Neutrophil (primary cell): ENCODE measurements around the gene RABGAP1L.

Experiments
- H3K27ac ChIP-seq: fragments of 200-600 bp; sonication (generic); 2 replicates; pipeline ENCODE4 v1.5.1; 2016; ENCODE audit warnings: mild to moderate bottlenecking, moderate library complexity
- H3K27me3 ChIP-seq: fragments of 200-600 bp; sonication (generic); 2 replicates; pipeline ENCODE4 v1.6.0; 2016; ENCODE audit warnings: mild to moderate bottlenecking
- H3K36me3 ChIP-seq: fragments of 200-600 bp; sonication (generic); 2 replicates; pipeline ENCODE4 v1.5.1; 2017
- H3K4me1 ChIP-seq, 2 experiments: fragments of 200-600 bp in 1 of 2; sonication (generic) in 1 of 2; 1 replicate in 1 of 2; 2 replicates in 1 of 2; pipeline versions ENCODE4 v1.5.1 to v1.6.1; 2013 to 2016; ENCODE audit warnings: low read depth in 1 of 2, low read length in 1 of 2, mild to moderate bottlenecking in 1 of 2, moderate library complexity in 1 of 2; ENCODE audit not compliant: control insufficient read depth in 1 of 2, insufficient read depth in 1 of 2
- H3K4me3 ChIP-seq, 2 experiments: fragments of 200-600 bp in 1 of 2; sonication (generic) in 1 of 2; 1 replicate in 1 of 2; 2 replicates in 1 of 2; pipeline ENCODE4 v1.5.1; 2013 to 2016; ENCODE audit warnings: low read depth in 1 of 2, low read length in 1 of 2, mild to moderate bottlenecking in 1 of 2, moderate library complexity in 1 of 2
- H3K9me3 ChIP-seq: fragments of 200-600 bp; sonication (generic); 2 replicates; pipeline ENCODE4 v1.5.1; 2016
- CTCF ChIP-seq: fragments of 200-600 bp; sonication (generic); IDR thresholded peaks from 2 replicates; pipeline ENCODE4 v1.5.1; 2016; ENCODE audit warnings: antibody characterized with exemption

RABGAP1L gene

GRCh38 chr1:174425121-174425520 lies 265.8 kb downstream of the RABGAP1L start:
- no peaks in the 10 kb centered on the region for H3K27me3 ChIP-seq
- no peaks in the 10 kb centered on the region for H3K4me1 ChIP-seq
- H3K4me3 ChIP-seq: no peak overlapping the region
- no peak overlapping the region for H3K27ac ChIP-seq
- no peaks in the 10 kb centered on the region for H3K9me3 ChIP-seq
- no peaks in the 10 kb centered on the region for H3K36me3 ChIP-seq
- TF ChIP-seq CTCF: no peak

- Histone ChIP-seq H3K4me1 (no peaks in the 10 kb centered on the region), H3K27me3 (no peaks in the 10 kb centered on the region), H3K27ac (no peak overlapping the region), H3K4me3 (no peak overlapping the region), H3K9me3 (no peaks in the 10 kb centered on the region), H3K36me3 (no peaks in the 10 kb centered on the region)
- no peak for TF ChIP-seq CTCF
These were observed 266.8 kb downstream of the RABGAP1L start for GRCh38 chr1:174426153-174426552.

GRCh38 chr1:174428033-174428432 lies 268.7 kb downstream of the RABGAP1L start:
- no peak overlapping the region for H3K4me3 ChIP-seq
- no peak for TF ChIP-seq CTCF
- no peaks in the 10 kb centered on the region for H3K4me1 ChIP-seq
- no peaks in the 10 kb centered on the region for H3K27me3 ChIP-seq
- H3K27ac ChIP-seq: no peak overlapping the region
- no peaks in the 10 kb centered on the region for H3K9me3 ChIP-seq
- no peaks in the 10 kb centered on the region for H3K36me3 ChIP-seq

GRCh38 chr1:174428739-174429138 lies 269.4 kb downstream of the RABGAP1L start:
- Histone ChIP-seq H3K27ac (no peak overlapping the region), H3K36me3 (no peaks in the 10 kb centered on the region), H3K4me3 (no peak overlapping the region), H3K9me3 (no peaks in the 10 kb centered on the region), H3K27me3 (no peaks in the 10 kb centered on the region), H3K4me1 (no peaks in the 10 kb centered on the region)
- no peak for TF ChIP-seq CTCF

GRCh38 chr1:174433451-174433850 lies 274.1 kb downstream of the RABGAP1L start:
- Histone ChIP-seq H3K4me1 (no peaks in the 10 kb centered on the region), H3K27me3 (no peaks in the 10 kb centered on the region), H3K27ac (no peak overlapping the region), H3K9me3 (no peaks in the 10 kb centered on the region), H3K36me3 (no peaks in the 10 kb centered on the region), H3K4me3 (no peak overlapping the region)
- no peak for TF ChIP-seq CTCF

- Histone ChIP-seq H3K4me1 (no peaks in the 10 kb centered on the region), H3K36me3 (no peaks in the 10 kb centered on the region), H3K27ac (no peak overlapping the region), H3K9me3 (no peaks in the 10 kb centered on the region), H3K27me3 (no peaks in the 10 kb centered on the region), H3K4me3 (no peak overlapping the region)
- no peak for TF ChIP-seq CTCF
These were observed 286.0 kb downstream of the RABGAP1L start for GRCh38 chr1:174445351-174445750.
